H9 (cell line): ENCODE results near the gene DHRSX. TPM values are rescaled to one million over a fixed set of nuclear protein-coding genes. Genes with fewer than 3 reads are reported as not detected.

ENCODE experiments used
- DNase-seq: peaks from one replicate; pipeline ENCODE4 v3.0.0-alpha.2; 2017
- H2AFZ ChIP-seq: one replicate; pipeline ENCODE4 v1.6.1; 2013; ENCODE audit warnings: mild to moderate bottlenecking, low read length, control low read depth, moderate library complexity
- H2AK5ac ChIP-seq: 2 replicates; pipeline ENCODE4 v1.6.1; 2013; ENCODE audit warnings: low read length, control low read depth, mixed read lengths; ENCODE audit not compliant: insufficient read length
- H2BK120ac ChIP-seq: one replicate; pipeline ENCODE4 v1.6.1; 2013; ENCODE audit warnings: low read depth, mild to moderate bottlenecking, low read length, control low read depth, inconsistent platforms; ENCODE audit not compliant: poor library complexity, severe bottlenecking
- H2BK12ac ChIP-seq: 2 replicates; pipeline ENCODE4 v1.6.1; 2013; ENCODE audit warnings: low read length, control low read depth, mixed read lengths, low read depth; ENCODE audit not compliant: insufficient read length
- H2BK15ac ChIP-seq: 2 replicates; pipeline ENCODE4 v1.6.1; 2013; ENCODE audit warnings: low read depth, low read length, control low read depth
- H2BK20ac ChIP-seq: one replicate; pipeline ENCODE4 v1.6.1; 2013; ENCODE audit warnings: low read depth, mild to moderate bottlenecking, low read length, control low read depth, inconsistent platforms; ENCODE audit not compliant: poor library complexity, severe bottlenecking
- H2BK5ac ChIP-seq: 2 replicates; pipeline ENCODE4 v1.6.1; 2013; ENCODE audit warnings: low read length, control low read depth, mixed read lengths; ENCODE audit not compliant: insufficient read length
- H3K14ac ChIP-seq: 2 replicates; pipeline ENCODE4 v1.6.1; 2013; ENCODE audit warnings: low read length, control low read depth; ENCODE audit not compliant: insufficient read depth
- H3K18ac ChIP-seq: 2 replicates; pipeline ENCODE4 v1.6.1; 2013; ENCODE audit warnings: low read depth, mild to moderate bottlenecking, mixed read lengths, low read length, control low read depth; ENCODE audit not compliant: insufficient read length
- H3K23ac ChIP-seq: 2 replicates; pipeline ENCODE4 v1.6.1; 2013; ENCODE audit warnings: low read length, control low read depth, mixed read lengths, low read depth; ENCODE audit not compliant: insufficient read length
- H3K23me2 ChIP-seq: 2 replicates; pipeline ENCODE4 v1.6.1; 2013; ENCODE audit warnings: low read depth, mild to moderate bottlenecking, mixed read lengths, low read length, control low read depth; ENCODE audit not compliant: insufficient read length, poor library complexity, severe bottlenecking
- H3K27ac ChIP-seq: 2 replicates; pipeline ENCODE4 v1.5.1; 2013; ENCODE audit warnings: low read length, control low read depth, mixed read lengths, low read depth; ENCODE audit not compliant: insufficient read length
- H3K27me3 ChIP-seq: 2 replicates; pipeline ENCODE4 v1.6.1; 2013; ENCODE audit warnings: low read length, control low read depth, inconsistent platforms; ENCODE audit not compliant: insufficient read depth
- H3K4ac ChIP-seq: 2 replicates; pipeline ENCODE4 v1.6.1; 2013; ENCODE audit warnings: low read depth, mild to moderate bottlenecking, control low read depth, inconsistent platforms, low read length, moderate library complexity
- H3K4me1 ChIP-seq: 2 replicates; pipeline ENCODE4 v1.6.1; 2013; ENCODE audit warnings: low read length, control low read depth, inconsistent platforms; ENCODE audit not compliant: insufficient read depth
- H3K4me2 ChIP-seq: 2 replicates; pipeline ENCODE4 v1.6.1; 2013; ENCODE audit warnings: low read length, control low read depth, mixed read lengths; ENCODE audit not compliant: insufficient read length, insufficient read depth
- H3K56ac ChIP-seq: 2 replicates; pipeline ENCODE4 v1.6.1; 2013; ENCODE audit warnings: low read depth, mild to moderate bottlenecking, mixed read lengths, low read length, control low read depth; ENCODE audit not compliant: insufficient read length
- H3K79me1 ChIP-seq: 2 replicates; pipeline ENCODE4 v1.6.1; 2013; ENCODE audit warnings: low read depth, mild to moderate bottlenecking, moderate library complexity, low read length, control low read depth, inconsistent platforms; ENCODE audit not compliant: insufficient read depth, poor library complexity, severe bottlenecking
- H3K79me2 ChIP-seq: 2 replicates; pipeline ENCODE4 v1.6.1; 2013; ENCODE audit warnings: low read length, control low read depth, inconsistent platforms; ENCODE audit not compliant: insufficient read depth
- H3K9ac ChIP-seq: 2 replicates; pipeline ENCODE4 v1.6.1; 2013; ENCODE audit warnings: low read length, control low read depth, mixed read lengths; ENCODE audit not compliant: insufficient read length; ENCODE audit errors: extremely low read depth
- H3K9me3 ChIP-seq: one replicate; pipeline ENCODE4 v1.6.1; 2013; ENCODE audit warnings: low read depth, low read length, inconsistent platforms; ENCODE audit not compliant: control insufficient read depth
- H3T11ph ChIP-seq: one replicate; pipeline ENCODE4 v1.6.1; 2013; ENCODE audit warnings: mild to moderate bottlenecking, low read length, control low read depth, inconsistent platforms
- H4K20me1 ChIP-seq: one replicate; pipeline ENCODE4 v1.6.1; 2013; ENCODE audit not compliant: control insufficient read depth, insufficient read length, insufficient read depth
- H4K5ac ChIP-seq: 2 replicates; pipeline ENCODE4 v1.6.1; 2013; ENCODE audit warnings: low read depth, mild to moderate bottlenecking, mixed read lengths, low read length, control low read depth; ENCODE audit not compliant: insufficient read length
- H4K8ac ChIP-seq: replicated peaks from 2 replicates; pipeline ENCODE4 v1.6.1; 2013; ENCODE audit warnings: low read length, control low read depth, mixed read lengths, low read depth; ENCODE audit not compliant: insufficient read length
- H4K91ac ChIP-seq: 2 replicates; pipeline ENCODE4 v1.6.1; 2013; ENCODE audit warnings: low read depth, mild to moderate bottlenecking, moderate library complexity, mixed read lengths, low read length, control low read depth; ENCODE audit not compliant: insufficient read length
- H3K27ac Mint-ChIP-seq, 3 experiments: 2 replicates in 2 of 3; 3 replicates in 1 of 3; pipeline ENCODE4 v1.8.0; 2020 to 2021; ENCODE audit warnings: mixed read lengths in 3 of 3, mild to moderate bottlenecking in 1 of 3, moderate library complexity in 1 of 3
- H3K27me3 Mint-ChIP-seq: 2 replicates; pipeline ENCODE4 v1.8.0; 2021; ENCODE audit warnings: low read depth, mild to moderate bottlenecking, moderate library complexity, mixed read lengths
- H3K36me3 Mint-ChIP-seq, 3 experiments: 2 replicates in 2 of 3; 3 replicates in 1 of 3; pipeline ENCODE4 v1.8.0; 2020 to 2021; ENCODE audit warnings: low read depth in 3 of 3, mixed read lengths in 3 of 3; ENCODE audit not compliant: insufficient read depth in 1 of 3
- H3K4me1 Mint-ChIP-seq, 2 experiments: 2 replicates each; pipeline ENCODE4 v1.8.0; 2020; ENCODE audit warnings: mixed read lengths in 2 of 2
- H3K4me3 Mint-ChIP-seq, 2 experiments: 2 replicates in 1 of 2; 3 replicates in 1 of 2; pipeline ENCODE4 v1.8.0; 2020 to 2021; ENCODE audit warnings: mild to moderate bottlenecking in 2 of 2, mixed read lengths in 2 of 2, moderate library complexity in 1 of 2
- H3K9me3 Mint-ChIP-seq, 2 experiments: 2 replicates in 1 of 2; 3 replicates in 1 of 2; pipeline ENCODE4 v1.8.0; 2020; ENCODE audit warnings: mild to moderate bottlenecking in 2 of 2, mixed read lengths in 2 of 2, moderate library complexity in 1 of 2
- WGBS: extraction: QIAGEN DNeasy Blood & Tissue Kit; methylation state at CpG from one replicate; pipeline ENCODE4 v1.1.7; 2013; ENCODE audit warnings: missing lambda C conversion rate, low lambda C conversion rate, mixed read lengths; ENCODE audit not compliant: insufficient read length; ENCODE audit errors: extremely low coverage; 5-methylcytosine and 5-hydroxymethylcytosine counted together
- total RNA-seq: library from RNA; stranded (reverse); gene quantifications from 2 replicates; pipeline ENCODE4 v1.2.1, GENCODE V29; 2021
- TF ChIP-seq, protein P1 (sequence below): fragments of 200-600 bp; sonication (generic); conservative IDR thresholded peaks from 3 replicates; pipeline ENCODE4 v1.8.0; 2021; ENCODE audit warnings: antibody characterized with exemption, mild to moderate bottlenecking

The DHRSX gene
- total RNA-seq, 1 experiment from 2014 or later: 44.0 TPM

DNA sequence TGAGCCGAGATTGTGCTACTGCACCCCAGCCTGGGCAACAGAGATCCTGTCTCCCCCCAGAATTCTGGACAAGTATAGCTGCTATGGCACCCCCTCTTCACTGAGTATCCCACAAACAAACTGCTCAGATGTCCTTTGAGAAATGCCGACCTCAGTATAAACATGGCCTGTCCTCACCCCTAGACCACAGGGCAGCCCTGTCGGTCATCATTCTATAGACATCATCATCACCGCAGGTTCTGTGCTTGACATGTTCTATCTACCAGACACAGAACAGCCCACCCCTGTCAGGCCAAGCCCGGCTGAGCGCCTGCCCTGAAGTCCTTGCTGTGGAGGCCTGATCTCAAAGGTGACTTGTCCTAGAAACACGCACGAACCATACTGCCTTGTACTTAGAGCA lies 232.9 kb downstream of the DHRSX start:
- Histone ChIP-seq H2BK15ac (no peak overlapping the region), H3K4me1 (no peaks in the 10 kb centered on the region), H2BK120ac (no peak overlapping the region), H2AK5ac (no peak overlapping the region), H3K9me3 (no peaks in the 10 kb centered on the region), H3K14ac (no peak overlapping the region), H3K27me3 (no peaks in the 10 kb centered on the region), H3K56ac (no peak overlapping the region), H3K27ac (no peak overlapping the region), H2BK5ac (no peak overlapping the region), H4K20me1 (no peaks in the 10 kb centered on the region), H3K18ac (no peak overlapping the region), H3K23ac (no peak overlapping the region), H3T11ph (no peak overlapping the region), H3K23me2 (no peaks in the 10 kb centered on the region), H3K4me2 (no peak overlapping the region), H4K5ac (no peak overlapping the region), H3K79me2 (no peaks in the 10 kb centered on the region), H3K4ac (no peak overlapping the region), H4K91ac (no peak overlapping the region), H4K8ac (no peak overlapping the region), H3K79me1 (no peaks in the 10 kb centered on the region), H3K9ac (no peak overlapping the region), H2BK12ac (no peak overlapping the region), H2BK20ac (no peak overlapping the region), H2AFZ (no peak overlapping the region)
- Mint-ChIP-seq H3K4me3 (no peak overlapping the region), H3K4me1 (peaks cover 17 to 23% of the 10 kb centered on the region in 2 experiments), H3K9me3 (no peaks in the 10 kb centered on the region), H3K27ac (peak overlapping the region in 2 of 3 experiments; percentile 32 to 73; a peak in 1 of 7 replicates), H3K36me3 (peaks cover 25 to 47% (median 29%) of the 10 kb centered on the region in 3 experiments), H3K27me3 (no peaks in the 10 kb centered on the region)
- TF ChIP-seq, protein P1, sequence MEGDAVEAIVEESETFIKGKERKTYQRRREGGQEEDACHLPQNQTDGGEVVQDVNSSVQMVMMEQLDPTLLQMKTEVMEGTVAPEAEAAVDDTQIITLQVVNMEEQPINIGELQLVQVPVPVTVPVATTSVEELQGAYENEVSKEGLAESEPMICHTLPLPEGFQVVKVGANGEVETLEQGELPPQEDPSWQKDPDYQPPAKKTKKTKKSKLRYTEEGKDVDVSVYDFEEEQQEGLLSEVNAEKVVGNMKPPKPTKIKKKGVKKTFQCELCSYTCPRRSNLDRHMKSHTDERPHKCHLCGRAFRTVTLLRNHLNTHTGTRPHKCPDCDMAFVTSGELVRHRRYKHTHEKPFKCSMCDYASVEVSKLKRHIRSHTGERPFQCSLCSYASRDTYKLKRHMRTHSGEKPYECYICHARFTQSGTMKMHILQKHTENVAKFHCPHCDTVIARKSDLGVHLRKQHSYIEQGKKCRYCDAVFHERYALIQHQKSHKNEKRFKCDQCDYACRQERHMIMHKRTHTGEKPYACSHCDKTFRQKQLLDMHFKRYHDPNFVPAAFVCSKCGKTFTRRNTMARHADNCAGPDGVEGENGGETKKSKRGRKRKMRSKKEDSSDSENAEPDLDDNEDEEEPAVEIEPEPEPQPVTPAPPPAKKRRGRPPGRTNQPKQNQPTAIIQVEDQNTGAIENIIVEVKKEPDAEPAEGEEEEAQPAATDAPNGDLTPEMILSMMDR: no peak
- DNase-seq: no peak
- no CpG with 5 or more reads among the region's 8 CpGs for WGBS
